Progenitor cell of endocrine pancreas (in vitro differentiated cells): ENCODE data around the gene SS18L1. TPM values are rescaled to one million over a fixed set of nuclear protein-coding genes. Genes with fewer than 3 reads are reported as not detected.

Experiments used
- DNase-seq: peaks from one replicate; pipeline ENCODE4 v3.0.0; 2021; ENCODE audit warnings: low spot score; ENCODE audit not compliant: unreplicated experiment
- H3K27ac Mint-ChIP-seq: 2 replicates; pipeline ENCODE4 v1.8.0; 2021; ENCODE audit warnings: mild to moderate bottlenecking, moderate library complexity, mixed read lengths
- H3K27me3 Mint-ChIP-seq: 2 replicates; pipeline ENCODE4 v1.8.0; 2021; ENCODE audit warnings: mixed read lengths
- H3K36me3 Mint-ChIP-seq: 2 replicates; pipeline ENCODE4 v1.8.0; 2022; ENCODE audit warnings: mixed read lengths; ENCODE audit not compliant: insufficient read depth
- H3K4me1 Mint-ChIP-seq: 2 replicates; pipeline ENCODE4 v1.8.0; 2021; ENCODE audit warnings: low read depth, mixed read lengths
- H3K4me3 Mint-ChIP-seq: 2 replicates; pipeline ENCODE4 v1.8.0; 2021; ENCODE audit warnings: low read depth, mild to moderate bottlenecking, moderate library complexity, mixed read lengths
- H3K9me3 Mint-ChIP-seq: 2 replicates; pipeline ENCODE4 v1.8.0; 2021; ENCODE audit warnings: low read depth, mixed read lengths
- total RNA-seq: library from RNA; stranded (reverse); gene quantifications from 2 replicates; pipeline ENCODE4 v1.2.1, GENCODE V29; 2021
- TF ChIP-seq, protein P1 (sequence below): fragments of 200-600 bp; sonication (generic); IDR thresholded peaks from one replicate; pipeline ENCODE4 v1.5.0; 2021; ENCODE audit warnings: antibody characterized with exemption, mild to moderate bottlenecking; ENCODE audit not compliant: unreplicated experiment

SS18L1 gene
- total RNA-seq, 1 donor from 2014 or later, result 29.8 TPM

DNA sequence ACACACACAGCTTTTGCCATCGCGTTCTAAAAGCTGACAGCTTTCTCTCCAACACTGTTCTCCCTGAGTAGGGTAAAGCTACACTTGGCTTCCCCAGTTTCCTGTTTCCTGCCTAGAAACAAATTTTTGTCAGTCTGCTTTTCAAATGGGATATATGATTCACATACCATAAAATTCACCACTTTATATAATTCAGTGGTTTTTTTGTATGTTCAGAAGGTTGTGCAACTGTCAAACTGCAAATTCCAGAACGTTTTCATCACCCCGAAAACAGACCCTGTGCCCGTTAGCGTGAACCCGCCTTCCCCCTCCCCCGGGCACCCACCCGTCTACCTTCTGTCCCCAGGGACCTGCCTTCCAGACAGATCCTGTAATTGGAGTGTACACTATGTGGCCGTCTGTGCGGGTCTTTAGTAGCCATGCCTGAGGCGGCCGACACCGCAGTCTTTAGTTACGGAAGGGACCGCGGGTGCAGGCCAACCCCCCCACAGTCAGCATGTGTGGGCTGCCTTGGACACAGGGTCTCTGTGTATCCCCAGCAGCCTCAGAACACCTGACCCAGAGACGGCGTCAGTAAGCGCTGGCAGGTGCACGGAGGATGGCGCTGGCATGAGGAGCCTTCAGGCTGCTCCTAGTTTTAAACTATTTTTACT lies 59.9 kb downstream of the SS18L1 start:
- DNase-seq, result no peak
- peaks cover under 1% of the 10 kb centered on the region for H3K4me1 Mint-ChIP-seq
- TF ChIP-seq, protein P1, sequence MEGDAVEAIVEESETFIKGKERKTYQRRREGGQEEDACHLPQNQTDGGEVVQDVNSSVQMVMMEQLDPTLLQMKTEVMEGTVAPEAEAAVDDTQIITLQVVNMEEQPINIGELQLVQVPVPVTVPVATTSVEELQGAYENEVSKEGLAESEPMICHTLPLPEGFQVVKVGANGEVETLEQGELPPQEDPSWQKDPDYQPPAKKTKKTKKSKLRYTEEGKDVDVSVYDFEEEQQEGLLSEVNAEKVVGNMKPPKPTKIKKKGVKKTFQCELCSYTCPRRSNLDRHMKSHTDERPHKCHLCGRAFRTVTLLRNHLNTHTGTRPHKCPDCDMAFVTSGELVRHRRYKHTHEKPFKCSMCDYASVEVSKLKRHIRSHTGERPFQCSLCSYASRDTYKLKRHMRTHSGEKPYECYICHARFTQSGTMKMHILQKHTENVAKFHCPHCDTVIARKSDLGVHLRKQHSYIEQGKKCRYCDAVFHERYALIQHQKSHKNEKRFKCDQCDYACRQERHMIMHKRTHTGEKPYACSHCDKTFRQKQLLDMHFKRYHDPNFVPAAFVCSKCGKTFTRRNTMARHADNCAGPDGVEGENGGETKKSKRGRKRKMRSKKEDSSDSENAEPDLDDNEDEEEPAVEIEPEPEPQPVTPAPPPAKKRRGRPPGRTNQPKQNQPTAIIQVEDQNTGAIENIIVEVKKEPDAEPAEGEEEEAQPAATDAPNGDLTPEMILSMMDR, result no peak
- no peaks in the 10 kb centered on the region for H3K27me3 Mint-ChIP-seq
- no peak overlapping the region for H3K27ac Mint-ChIP-seq
- H3K4me3 Mint-ChIP-seq, result no peak overlapping the region
- peaks cover 19% of the 10 kb centered on the region for H3K36me3 Mint-ChIP-seq
- no peaks in the 10 kb centered on the region for H3K9me3 Mint-ChIP-seq

DNA sequence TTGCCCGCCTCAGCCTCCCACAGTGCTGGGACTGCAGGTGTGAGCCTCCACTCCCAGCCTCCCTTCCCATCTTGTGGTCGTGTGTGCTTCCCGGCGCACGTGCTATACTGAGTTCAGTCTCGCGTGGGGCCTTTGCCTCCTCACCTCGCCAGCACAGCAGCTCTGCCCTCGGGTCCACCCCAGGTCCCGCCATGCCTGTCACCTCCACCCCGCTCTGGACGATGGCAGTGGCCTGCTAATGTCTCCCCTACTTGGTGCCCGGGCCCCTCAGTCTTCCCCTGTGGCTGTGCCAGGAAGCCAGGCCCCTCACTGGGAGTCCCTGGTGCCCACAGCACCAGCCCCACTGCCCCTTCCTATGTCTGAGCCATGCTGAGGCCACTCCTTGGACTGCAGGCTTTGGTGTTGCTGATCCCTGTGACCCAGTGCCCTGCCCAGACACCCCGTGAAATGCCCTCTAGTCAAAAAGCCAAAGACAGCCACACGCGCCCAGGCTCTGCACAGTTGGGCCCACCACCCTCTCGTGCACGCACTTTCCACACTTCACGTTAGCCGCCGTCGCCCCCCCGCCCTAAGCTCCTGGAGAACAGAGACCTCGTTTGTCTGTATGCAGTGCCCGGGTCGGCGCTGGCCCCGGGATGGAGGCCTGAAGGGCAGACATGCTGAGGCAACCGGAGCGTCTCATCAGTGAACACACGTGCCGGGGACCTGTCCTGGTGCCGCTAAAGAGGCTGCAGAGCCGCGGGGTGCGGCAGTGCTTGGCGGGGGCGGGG lies 62.2 kb downstream of the SS18L1 start:
- H3K4me1 Mint-ChIP-seq, result peaks cover 4% of the 10 kb centered on the region
- H3K27ac Mint-ChIP-seq, result no peak overlapping the region
- no peak overlapping the region for H3K4me3 Mint-ChIP-seq
- TF ChIP-seq, protein P1, result no peak
- peaks cover 3% of the 10 kb centered on the region for H3K27me3 Mint-ChIP-seq
- DNase-seq, result no peak
- H3K36me3 Mint-ChIP-seq, result peaks cover 3% of the 10 kb centered on the region
- no peaks in the 10 kb centered on the region for H3K9me3 Mint-ChIP-seq

GRCh38 chr20:62206388-62206775 lies 62.8 kb downstream of the SS18L1 start:
- H3K27me3 Mint-ChIP-seq, result peaks cover 3% of the 10 kb centered on the region
- peaks cover 4% of the 10 kb centered on the region for H3K4me1 Mint-ChIP-seq
- H3K9me3 Mint-ChIP-seq, result no peaks in the 10 kb centered on the region
- TF ChIP-seq, protein P1, result no peak
- peaks cover 3% of the 10 kb centered on the region for H3K36me3 Mint-ChIP-seq
- H3K27ac Mint-ChIP-seq, result no peak overlapping the region
- no peak overlapping the region for H3K4me3 Mint-ChIP-seq
- DNase-seq, result no peak

GRCh38 chr20:62208061-62208794 lies 64.7 kb downstream of the SS18L1 start:
- Mint-ChIP-seq H3K27me3 (peaks cover 6% of the 10 kb centered on the region), H3K27ac (no peak overlapping the region), H3K4me3 (no peak overlapping the region), H3K4me1 (peaks cover 6% of the 10 kb centered on the region), H3K9me3 (no peaks in the 10 kb centered on the region), H3K36me3 (no peaks in the 10 kb centered on the region)
- TF ChIP-seq, protein P1, result no peak
- no peak for DNase-seq
